K562 (cell line): ENCODE results near the gene CRTAP. TPM values are rescaled to one million over a fixed set of nuclear protein-coding genes. Genes with fewer than 3 reads are reported as not detected.
A peak's percentile ranks its signal among the peaks of the same experiment; 100 is the strongest.

Experiments
- ATAC-seq: fragments of 200-7000 bp; cut with Tn5 transposase; 3 replicates; pipeline ENCODE4 v1.9.1; 2020; ENCODE audit warnings: moderate library complexity
- BruUV-seq: library from RNA; stranded (reverse); fragments of 400-500 nt; replicated peaks from 2 replicates; lab custom pipeline; 2021; lab: Mats Ljungman, UMichigan
- CTCF ChIA-PET: fragments of 300-600 bp; formaldehyde crosslinking; extraction: SDS; loops from one replicate; lab custom pipeline; 2021; ENCODE audit warnings: low intra/inter-chr PET ratio; lab: Yijun Ruan, JAX
- POLR2A ChIA-PET: fragments of 300-600, 350-650 bp; sonication (Branson Sonifier 250); formaldehyde crosslinking; extraction: SDS; loops from one replicate; lab custom pipeline; 2021; ENCODE audit warnings: antibody characterized with exemption, inconsistent platforms; lab: Yijun Ruan, JAX
- DNase-seq, 4 experiments: peaks; one replicate each; pipeline versions ENCODE4 v3.0.0 to v3.0.0-alpha.2; 2011 to 2018; ENCODE audit warnings: low spot score in 3 of 4, mixed read lengths in 3 of 4; ENCODE audit errors: extremely low read depth in 1 of 4
- FAIRE-seq: peaks from 2 replicates; lab custom pipeline; 2011; peaks lifted over from hg19 to GRCh38; lab: Jason Lieb, UNC
- H2AFZ ChIP-seq: 2 replicates; pipeline ENCODE4 v1.6.0; 2011; ENCODE audit warnings: low read depth, low read length, control low read depth, inconsistent platforms
- H3K27ac ChIP-seq: fragments of 200-600 bp; 3 replicates; pipeline ENCODE4 v1.8.0; 2011; ENCODE audit warnings: low read depth, mild to moderate bottlenecking, control low read depth, inconsistent platforms, low read length, moderate library complexity, mixed read lengths; ENCODE audit errors: extremely low read depth
- H3K27me3 ChIP-seq, 2 experiments: fragments of 300-600 bp in 1 of 2; 2 replicates in 1 of 2; 3 replicates in 1 of 2; pipeline versions ENCODE4 v1.6.0 to v1.8.0; 2011; ENCODE audit warnings: inconsistent platforms in 2 of 2, low read length in 2 of 2, mild to moderate bottlenecking in 1 of 2, mixed read lengths in 1 of 2, moderate library complexity in 1 of 2; ENCODE audit not compliant: control insufficient read depth in 2 of 2, insufficient read depth in 2 of 2
- H3K36me3 ChIP-seq: fragments of 300-600 bp; 3 replicates; pipeline ENCODE4 v1.8.0; 2011; ENCODE audit warnings: mild to moderate bottlenecking, low read length, inconsistent platforms; ENCODE audit not compliant: control insufficient read depth, insufficient read depth
- H3K4me1 ChIP-seq, 2 experiments: fragments of 200-600 bp in 1 of 2; replicated peaks in 1 of 2; 2 replicates in 1 of 2; 3 replicates in 1 of 2; pipeline versions ENCODE4 v1.5.1 to v1.8.0; 2011; ENCODE audit warnings: inconsistent platforms in 2 of 2, low read length in 2 of 2, mild to moderate bottlenecking in 1 of 2, mixed read lengths in 1 of 2, moderate library complexity in 1 of 2; ENCODE audit not compliant: control insufficient read depth in 2 of 2, insufficient read depth in 2 of 2
- H3K4me2 ChIP-seq: 2 replicates; pipeline ENCODE4 v1.6.1; 2011; ENCODE audit warnings: low read length, control low read depth, inconsistent platforms, mixed read lengths; ENCODE audit not compliant: insufficient read depth
- H3K4me3 ChIP-seq: fragments of 200-600 bp; sonication (generic), shearing (Covaris generic); 2 replicates; pipeline ENCODE4 v1.5.1; 2016; ENCODE audit warnings: control low read depth, inconsistent platforms
- H3K79me2 ChIP-seq: fragments of 200-600 bp; 3 replicates; pipeline ENCODE4 v1.8.0; 2011; ENCODE audit warnings: low read length, inconsistent platforms; ENCODE audit not compliant: control insufficient read depth, insufficient read depth
- H3K9ac ChIP-seq, 2 experiments: 2 replicates each; pipeline versions ENCODE4 v1.6.0 to v1.6.1; 2011; ENCODE audit warnings: low read depth in 2 of 2, low read length in 2 of 2, control low read depth in 1 of 2, inconsistent platforms in 1 of 2, mild to moderate bottlenecking in 1 of 2, mixed read lengths in 1 of 2; ENCODE audit not compliant: insufficient read depth in 1 of 2
- H3K9me1 ChIP-seq: one replicate; pipeline ENCODE4 v1.6.0; 2011; ENCODE audit warnings: inconsistent platforms, mild to moderate bottlenecking, low read length, moderate library complexity; ENCODE audit not compliant: control insufficient read depth, insufficient read depth
- H3K9me3 ChIP-seq: replicated peaks from 2 replicates; pipeline ENCODE4 v1.5.1; 2011; ENCODE audit warnings: low read depth, low read length, inconsistent platforms; ENCODE audit not compliant: control insufficient read depth, insufficient read depth
- H4K20me1 ChIP-seq: replicated peaks from 2 replicates; pipeline ENCODE4 v1.6.1; 2011; ENCODE audit warnings: low read length, inconsistent platforms, mixed read lengths; ENCODE audit not compliant: control insufficient read depth, insufficient read depth
- ARID4B ChIP-seq: sonication (generic); formaldehyde crosslinking; IDR thresholded peaks from 2 replicates; pipeline ENCODE4 v1.8.0; 2022; ENCODE audit warnings: mild to moderate bottlenecking, missing genetic modification reagents
- ATF6 ChIP-seq: sonication (generic); formaldehyde crosslinking; IDR thresholded peaks from 2 replicates; pipeline ENCODE4 v1.4.0; 2020; ENCODE audit warnings: mild to moderate bottlenecking, missing genetic modification reagents
- HMBOX1 ChIP-seq: sonication (generic); IDR thresholded peaks from 2 replicates; pipeline ENCODE4 v1.6.1; 2016
- MEF2A ChIP-seq: IDR thresholded peaks from 2 replicates; pipeline ENCODE4 v1.6.1; 2011; ENCODE audit warnings: low read depth, mild to moderate bottlenecking, low read length, moderate library complexity; ENCODE audit not compliant: control insufficient read depth
- NR2C2 ChIP-seq, 2 experiments: fragments of 200-800 bp in 1 of 2; sonication (Bioruptor generic) in 1 of 2; sonication (generic) in 1 of 2; formaldehyde crosslinking in 1 of 2; IDR thresholded peaks; 2 replicates each; pipeline versions ENCODE4 v1.6.1 to v1.8.0; 2016 to 2022; ENCODE audit warnings: mild to moderate bottlenecking in 1 of 2, missing compliant biosample characterization in 1 of 2, missing genetic modification characterization in 1 of 2, missing genetic modification reagents in 1 of 2
- TFAP4 ChIP-seq: sonication (generic); formaldehyde crosslinking; IDR thresholded peaks from 2 replicates; pipeline ENCODE4 v1.8.0; 2022; ENCODE audit warnings: missing genetic modification reagents, mild to moderate bottlenecking, moderate library complexity, borderline replicate concordance
- YY1 ChIP-seq, 3 experiments: IDR thresholded peaks; 2 replicates each; pipeline ENCODE4 v1.6.1; 2011; ENCODE audit warnings: low read length in 2 of 3, mild to moderate bottlenecking in 2 of 3, moderate library complexity in 2 of 3, borderline replicate concordance in 1 of 3, control low read depth in 1 of 3, low read depth in 1 of 3; ENCODE audit not compliant: insufficient read depth in 3 of 3, insufficient replicate concordance in 2 of 3, control insufficient read depth in 1 of 3, insufficient read length in 1 of 3; ENCODE audit errors: extremely low read depth in 1 of 3
- WGBS: fragments of 100-300 bp; shearing (Covaris generic); methylation state at CpG from one replicate; pipeline ENCODE4 v1.1.6; 2016; ENCODE audit warnings: low coverage, mixed read lengths; ENCODE audit not compliant: insufficient coverage; ENCODE audit errors: missing lambda C conversion rate; 5-methylcytosine and 5-hydroxymethylcytosine counted together
- in situ Hi-C: fragments of 300-500 bp; cut with MboI; formaldehyde crosslinking; loops from 4 replicates; pipeline ENCODE4 v1.15.0; 2018; ENCODE audit warnings: inconsistent platforms, mixed read lengths
- intact Hi-C: fragments of 100-400 bp; cut with micrococcal nuclease; formaldehyde crosslinking; loops from 2 replicates; pipeline ENCODE4 v1.14.2; 2022
- polyA plus RNA-seq, 8 experiments: library from polyadenylated mRNA; depleted of rRNA in 4 of 8; stranded (reverse) in 5 of 8; unstranded in 3 of 8; fragments of >200 nt; fragmentation: Nextera tagmentation in 2 of 8; fragmentation: Illumina TruSeq in 1 of 8; extraction: Ambion mirVana in 2 of 8; extraction: Trizol in 1 of 8; gene quantifications; 2 replicates each; pipeline versions ENCODE4 v1.2.1 to v1.2.3, GENCODE V29; 2011 to 2014; ENCODE audit warnings: inconsistent platforms in 1 of 8, missing spikeins in 1 of 8
- total RNA-seq, 7 experiments: library from RNA; depleted of rRNA in 6 of 7; stranded (reverse); fragments of >200 nt in 6 of 7; fragmentation: Illumina TruSeq in 2 of 7; extraction: Trizol in 2 of 7; gene quantifications; 2 replicates each; pipeline versions ENCODE4 v1.2.1 to v1.2.3, GENCODE V29; 2011 to 2021; ENCODE audit warnings: low replicate concordance in 1 of 7

The CRTAP gene
- total and polyA plus RNA-seq, 9 of the 15 experiments (the other 6 are each of a cell fraction or from before 2014, with no cell fraction given): 10.0 to 121 (median 53.0) TPM

GRCh38 chr3:33096093-33096868 lies 17.5 kb upstream of the CRTAP start:
- Histone ChIP-seq H3K4me3 (peak overlapping the region; percentile 88), H2AFZ (peak overlapping the region; percentile 99), H3K9me3 (no peaks in the 10 kb centered on the region), H4K20me1 (peaks cover 29% of the 10 kb centered on the region), H3K9me1 (peaks cover 6% of the 10 kb centered on the region), H3K36me3 (peaks cover 32% of the 10 kb centered on the region; the same call in 2 of the 3 replicates), H3K27me3 (no peaks in the 10 kb centered on the region), H3K79me2 (peaks cover 55% of the 10 kb centered on the region), H3K4me2 (peak overlapping the region; percentile 88), H3K27ac (peak overlapping the region; percentile 93), H3K4me1 (peaks cover 38 to 45% of the 10 kb centered on the region in 2 experiments), H3K9ac (peak overlapping the region; percentile 91 to 97)
- ATAC-seq (peak; percentile 67), FAIRE-seq (peak; percentile 40), DNase-seq (peak; percentile 53 to 73 (median 70))
- intact Hi-C loops (no loop called here), in situ Hi-C loops (no loop called here)
- ChIA-PET POLR2A (interaction anchor here (0.7 to 7.3 kb wide), 4 partner anchors 10 to 120 kb away, joined by 3 to 71 read pairs (median 7); partner anchors contain the start of gene CRTAP), CTCF (interaction anchor here (0.7 kb wide), 1 partner anchor 426 kb away, joined by 3 read pairs; no protein-coding TSS in a partner anchor)
- no TSS peak for BruUV-seq
- under 1% methylated on average over 30 of the region's 51 CpGs for WGBS
- TF ChIP-seq ATF6 (no peak; the same call in 1 of the 2 replicates), MEF2A (no peak), YY1 (IDR thresholded peaks at IDR 0.05; ENCODE audit: borderline replicate concordance in 1 of 3, control insufficient read depth in 1 of 3, extremely low read depth in 1 of 3, insufficient read depth in 3 of 3, insufficient read length in 1 of 3, insufficient replicate concordance in 2 of 3, low read depth in 1 of 3, low read length in 2 of 3) (peak in 1 of 3 experiments; percentile 46), TFAP4 (CRISPR knock-in tag) (no peak), ARID4B (CRISPR knock-in tag) (peak; percentile 51; the same call in 1 of the 2 replicates), NR2C2 (CRISPR knock-in tag; IDR thresholded peaks at IDR 0.05) (peak; percentile 73; the same call in 1 of the 2 replicates), NR2C2 (tag; IDR thresholded peaks at IDR 0.05) (peak; percentile 97), HMBOX1 (no peak)
